Activated CD4-positive, alpha-beta memory T cell treated with anti-CD3 and anti-CD28 coated beads for 36 hours (primary cell): ENCODE results near the gene TMEM169. TPM values are rescaled to one million over a fixed set of nuclear protein-coding genes. Genes with fewer than 3 reads are reported as not detected.
"Not testable (repeated sequence)": the region's sequence is repeated elsewhere in the genome, so short reads cannot be mapped to it uniquely, and the experiment has no call there.

Experiments used
- CTCF ChIA-PET: fragments of 350-600 bp; sonication (Branson Sonifier 250); formaldehyde crosslinking; loops from one replicate; lab custom pipeline; 2021; ENCODE audit warnings: antibody characterized with exemption, inconsistent platforms; lab: Charles Lee
- POLR2A ChIA-PET: fragments of 350-600 bp; sonication (Branson Sonifier 250); formaldehyde crosslinking; loops from one replicate; lab custom pipeline; 2021; ENCODE audit warnings: antibody characterized with exemption; lab: Charles Lee
- DNase-seq: peaks from one replicate; pipeline ENCODE4 v3.0.0-alpha.2; 2020
- H3K27ac Mint-ChIP-seq: one replicate; pipeline ENCODE4 v1.8.0; 2021; ENCODE audit warnings: mixed read lengths
- H3K27me3 Mint-ChIP-seq: one replicate; pipeline ENCODE4 v1.8.0; 2021; ENCODE audit warnings: mixed read lengths
- H3K36me3 Mint-ChIP-seq: one replicate; pipeline ENCODE4 v1.8.0; 2021; ENCODE audit warnings: mixed read lengths
- H3K4me1 Mint-ChIP-seq: one replicate; pipeline ENCODE4 v1.8.0; 2021; ENCODE audit warnings: low read depth, mixed read lengths
- H3K4me3 Mint-ChIP-seq: one replicate; pipeline ENCODE4 v1.8.0; 2021; ENCODE audit warnings: mild to moderate bottlenecking, mixed read lengths
- H3K9me3 Mint-ChIP-seq: one replicate; pipeline ENCODE4 v1.8.0; 2021; ENCODE audit warnings: mixed read lengths
- intact Hi-C: fragments of 100-400 bp; cut with micrococcal nuclease; formaldehyde crosslinking; loops from one replicate; pipeline ENCODE4 v1.15.1; 2023
- total RNA-seq, 2 experiments: library from RNA; stranded (reverse); gene quantifications; one replicate each; pipeline ENCODE4 v1.2.3, GENCODE V29; 2021

TMEM169 gene
- total RNA-seq, 2 experiments from 2014 or later = 2.0 to 2.7 TPM

DNA sequence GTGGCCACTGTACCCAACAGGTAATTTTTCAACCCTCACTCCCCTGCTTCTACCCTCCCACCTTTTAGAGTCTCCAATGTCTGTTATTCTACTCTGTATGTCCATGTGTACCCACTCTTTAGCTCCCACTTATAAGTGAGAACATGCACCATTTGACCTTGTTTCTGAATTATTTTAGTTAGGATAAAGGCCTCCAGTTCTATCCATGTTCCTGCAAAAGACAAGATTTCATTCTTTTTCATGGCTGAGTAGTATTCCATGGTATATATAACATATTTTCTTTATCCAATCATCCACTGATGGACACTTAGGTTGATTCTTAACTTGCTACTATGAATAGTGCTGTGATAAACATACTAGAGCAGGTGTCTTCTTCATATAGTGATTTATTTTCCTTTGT, 9.2 kb upstream of the TMEM169 start:
- Mint-ChIP-seq H3K4me3 (no peak overlapping the region), H3K4me1 (peaks cover 34% of the 10 kb centered on the region), H3K27ac (no peak overlapping the region), H3K36me3 (peaks cover 6% of the 10 kb centered on the region), H3K9me3 (no peaks in the 10 kb centered on the region), H3K27me3 (no peaks in the 10 kb centered on the region)
- DNase-seq = no peak
- intact Hi-C loops = no loop called here
- POLR2A ChIA-PET = interaction anchor here (0.6 kb wide), 1 partner anchor 144 kb away, joined by 3 read pairs; no protein-coding TSS in a partner anchor
- CTCF ChIA-PET = no interaction called here

DNA sequence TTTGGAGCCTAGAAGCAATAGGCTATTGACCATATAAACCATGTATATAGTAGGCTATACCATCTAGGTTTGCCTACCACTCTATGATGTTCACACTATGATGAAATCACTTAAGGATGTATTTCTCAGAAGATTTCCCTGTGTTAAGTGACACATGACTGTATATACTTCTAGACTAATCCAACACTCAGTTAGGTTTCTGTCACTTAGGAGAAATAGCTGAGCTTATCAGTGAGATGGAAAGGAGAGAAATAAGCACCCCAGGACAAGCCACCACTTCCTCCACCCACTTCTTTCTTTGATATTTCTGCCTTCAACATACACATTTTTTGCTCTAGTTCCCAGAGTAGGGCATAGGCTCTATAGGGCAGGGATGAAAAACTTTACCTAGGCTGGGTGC, 7.9 kb upstream of the TMEM169 start:
- intact Hi-C loops = no loop called here
- Mint-ChIP-seq H3K36me3 (peaks cover 6% of the 10 kb centered on the region), H3K27me3 (no peaks in the 10 kb centered on the region), H3K27ac (peak overlapping the region; percentile 47), H3K4me1 (peaks cover 31% of the 10 kb centered on the region), H3K4me3 (no peak overlapping the region), H3K9me3 (no peaks in the 10 kb centered on the region)
- DNase-seq = no peak
- ChIA-PET CTCF (no interaction called here), POLR2A (interaction anchor here (1.0 kb wide), 1 partner anchor 36 kb away, joined by 3 read pairs; no protein-coding TSS in a partner anchor)

DNA sequence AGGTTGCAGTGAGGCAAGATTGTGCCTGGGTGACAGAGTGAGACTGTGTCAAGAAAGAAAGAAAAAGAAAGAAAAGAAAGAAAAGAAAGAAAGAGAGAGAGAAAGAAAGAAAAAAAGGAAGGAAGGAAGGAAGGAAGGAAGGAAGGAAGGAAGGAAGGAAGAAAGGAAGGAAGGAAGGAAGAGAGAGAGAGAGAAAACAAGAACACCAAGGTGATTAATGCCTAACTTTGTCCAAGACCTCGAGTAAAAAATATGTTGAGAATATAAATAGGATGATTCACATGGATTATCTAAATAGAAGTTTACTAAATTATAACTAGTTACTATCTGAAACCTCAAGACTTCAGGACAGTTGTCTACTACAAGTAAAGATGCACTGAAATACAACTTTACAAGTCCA, 7.3 kb upstream of the TMEM169 start:
- ChIA-PET CTCF (no interaction called here), POLR2A (interaction anchor here (1.0 kb wide), 1 partner anchor 35 kb away, joined by 3 read pairs; no protein-coding TSS in a partner anchor)
- H3K4me1 Mint-ChIP-seq = peaks cover 28% of the 10 kb centered on the region
- H3K4me3 Mint-ChIP-seq = no peak overlapping the region
- H3K36me3 Mint-ChIP-seq = peaks cover 6% of the 10 kb centered on the region
- intact Hi-C loops = no loop called here
- peak overlapping the region; percentile 47 for H3K27ac Mint-ChIP-seq
- no peaks in the 10 kb centered on the region for H3K9me3 Mint-ChIP-seq
- no peaks in the 10 kb centered on the region for H3K27me3 Mint-ChIP-seq
- no peak for DNase-seq

DNA sequence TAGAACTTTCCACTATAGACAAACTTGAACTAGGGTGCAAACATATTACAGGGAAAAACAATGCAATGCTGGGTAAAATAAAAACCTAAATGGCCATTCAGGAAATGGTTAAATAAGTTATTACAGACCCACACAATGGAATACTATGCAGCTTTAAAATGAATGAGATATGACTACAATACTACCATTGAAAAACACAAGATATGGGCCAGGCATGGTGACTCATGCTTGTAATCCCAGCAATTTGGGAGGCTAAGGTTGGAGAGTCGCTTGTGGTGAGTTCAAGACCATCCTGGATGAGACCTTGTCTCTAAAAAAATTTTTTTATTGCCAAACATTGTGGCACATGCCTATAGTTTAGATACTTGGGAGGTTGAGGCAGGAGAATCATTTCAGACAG, 6.9 kb upstream of the TMEM169 start:
- no peaks in the 10 kb centered on the region for H3K9me3 Mint-ChIP-seq
- H3K4me3 Mint-ChIP-seq = no peak overlapping the region
- ChIA-PET POLR2A (no interaction called here), CTCF (interaction anchor here (1.0 kb wide), 1 partner anchor 39 kb away, joined by 3 read pairs; no protein-coding TSS in a partner anchor)
- intact Hi-C loops = no loop called here
- peaks cover 28% of the 10 kb centered on the region for H3K4me1 Mint-ChIP-seq
- DNase-seq = no peak
- peaks cover 6% of the 10 kb centered on the region for H3K36me3 Mint-ChIP-seq
- H3K27ac Mint-ChIP-seq = no peak overlapping the region
- no peaks in the 10 kb centered on the region for H3K27me3 Mint-ChIP-seq

DNA sequence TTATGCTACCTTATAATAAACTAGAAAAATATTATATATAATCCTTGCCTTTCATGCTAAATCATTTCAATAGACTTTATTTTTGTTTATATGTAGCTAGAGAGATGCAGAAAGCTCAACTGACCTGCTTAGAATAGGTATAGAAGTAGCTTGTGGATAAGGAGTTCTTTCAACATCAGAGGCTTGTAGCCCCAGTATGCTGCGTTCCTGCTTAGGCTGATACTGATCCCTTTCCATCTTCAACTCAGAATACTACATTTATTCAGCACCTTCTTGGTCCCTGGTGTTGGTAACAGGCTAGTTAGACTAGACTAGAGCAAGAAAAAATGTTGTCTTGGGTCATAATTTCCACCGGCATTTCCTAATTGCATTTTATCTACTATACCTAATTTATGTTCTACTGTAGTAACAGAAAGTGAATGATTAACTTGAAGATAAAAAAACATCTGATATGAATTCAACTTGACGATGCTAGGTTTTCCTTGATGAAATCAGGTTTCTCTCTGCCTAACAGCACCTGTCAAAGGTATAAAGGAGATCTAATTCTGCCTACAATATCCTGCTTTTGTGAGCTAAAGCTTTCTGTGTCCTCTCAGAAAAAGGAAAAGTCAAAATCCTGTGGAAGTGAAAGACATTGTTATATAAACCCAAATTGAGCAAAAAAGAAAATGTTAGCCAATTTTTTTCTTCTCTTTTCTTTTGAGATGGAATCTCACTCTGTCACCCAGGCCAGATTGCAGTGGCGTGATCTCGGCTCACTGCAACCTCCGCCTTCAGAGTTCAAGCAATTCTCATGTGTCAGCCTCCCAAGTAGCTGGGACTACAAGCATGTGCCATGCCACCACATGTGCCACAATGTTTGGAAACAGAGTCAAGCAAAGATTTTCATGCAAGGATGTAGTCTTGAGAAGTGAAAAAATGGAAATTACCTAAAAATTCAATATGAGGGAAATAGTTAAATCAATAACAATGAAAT, 5.9 kb upstream of the TMEM169 start:
- Mint-ChIP-seq H3K27me3 (no peaks in the 10 kb centered on the region), H3K27ac (no peak overlapping the region), H3K4me1 (peaks cover 34% of the 10 kb centered on the region), H3K36me3 (peaks cover 6% of the 10 kb centered on the region), H3K4me3 (no peak overlapping the region), H3K9me3 (no peaks in the 10 kb centered on the region)
- intact Hi-C loops = no loop called here
- ChIA-PET POLR2A (no interaction called here), CTCF (interaction anchor here (1.0 kb wide), 1 partner anchor 38 kb away, joined by 3 read pairs; no protein-coding TSS in a partner anchor)
- DNase-seq = no peak

DNA sequence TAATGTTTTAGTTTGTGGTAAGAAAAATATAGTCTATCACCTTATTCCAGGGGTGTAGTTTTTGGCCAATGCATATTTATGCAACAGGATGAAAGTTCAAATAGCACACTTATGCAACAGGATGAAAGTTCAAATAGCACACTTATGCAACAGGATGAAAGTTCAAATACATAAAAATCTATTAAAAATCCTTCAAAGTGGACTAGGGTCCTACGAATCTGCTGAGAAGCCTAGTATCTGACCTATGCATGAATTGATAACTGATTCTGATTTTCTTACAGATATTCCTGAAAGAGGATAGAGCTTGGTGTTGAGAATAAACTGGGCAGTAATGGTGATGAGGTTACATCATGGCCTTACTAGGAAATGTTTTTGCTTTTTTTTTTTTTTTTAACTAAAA, 2.9 kb upstream of the TMEM169 start:
- no peak for DNase-seq
- Mint-ChIP-seq H3K4me1 (peaks cover 54% of the 10 kb centered on the region), H3K9me3 (no peaks in the 10 kb centered on the region), H3K27ac (no peak overlapping the region), H3K27me3 (no peaks in the 10 kb centered on the region), H3K36me3 (peaks cover 3% of the 10 kb centered on the region), H3K4me3 (no peak overlapping the region)
- POLR2A ChIA-PET = no interaction called here
- intact Hi-C loops = no loop called here
- CTCF ChIA-PET = no interaction called here

DNA sequence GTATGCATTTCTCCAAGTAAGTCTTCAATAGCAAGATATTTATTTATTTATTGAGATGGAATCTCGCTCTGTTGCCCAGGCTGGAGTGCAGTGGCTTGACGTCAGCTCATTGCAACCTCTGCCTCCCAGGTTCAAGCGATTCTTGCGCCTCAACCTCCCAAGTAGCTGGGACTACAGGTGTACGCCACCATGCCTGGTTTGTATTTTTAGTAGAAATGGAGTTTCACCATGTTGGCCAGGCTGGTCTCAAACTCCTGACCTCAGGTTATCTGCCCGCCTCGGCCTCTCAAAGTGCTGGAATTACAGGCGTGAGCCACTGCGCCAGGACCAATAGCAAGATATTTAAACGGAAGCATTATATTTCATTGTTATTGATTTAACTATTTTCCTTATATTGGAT, 1.7 kb upstream of the TMEM169 start:
- H3K36me3 Mint-ChIP-seq, H3K27ac Mint-ChIP-seq, POLR2A ChIA-PET, H3K9me3 Mint-ChIP-seq, DNase-seq, H3K27me3 Mint-ChIP-seq: not testable (repeated sequence)
- CTCF ChIA-PET = interaction anchor here (4.7 kb wide), 1 partner anchor 29 kb away, joined by 35 read pairs; the partner anchor contains the start of gene XRCC5
- H3K4me1 Mint-ChIP-seq = peaks cover 51% of the 10 kb centered on the region
- intact Hi-C loops = loop anchor here (2.0 kb wide), 1 partner anchor 21 kb away; no protein-coding TSS in a partner anchor
- H3K4me3 Mint-ChIP-seq = peak overlapping the region; percentile 10

DNA sequence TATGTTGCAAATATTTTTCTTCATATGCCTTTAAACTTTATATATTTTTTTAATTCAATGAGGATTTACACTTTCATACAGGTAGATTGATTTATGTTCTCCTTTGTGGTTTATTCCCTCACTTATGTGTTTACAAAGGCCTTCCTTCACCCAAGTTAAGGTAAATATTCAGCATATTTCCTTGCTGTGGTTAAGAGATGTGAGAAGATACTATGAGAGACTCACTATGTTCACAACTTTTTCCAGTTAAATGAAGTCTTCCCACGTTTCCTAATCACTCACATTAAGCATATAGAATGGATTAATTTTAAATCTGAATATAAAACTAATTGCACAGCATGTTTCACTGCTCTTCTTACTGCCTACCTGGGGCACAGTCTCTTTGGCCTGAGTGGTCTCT, 707 bp upstream of the TMEM169 start:
- H3K9me3 Mint-ChIP-seq = no peaks in the 10 kb centered on the region
- CTCF ChIA-PET = interaction anchor here (0.9 to 4.7 kb wide), 7 partner anchors 9 to 48 kb away, joined by 3 to 35 read pairs (median 6); partner anchors contain the start of gene XRCC5
- POLR2A ChIA-PET = interaction anchor here (1.1 to 1.2 kb wide), 2 partner anchors 28 to 103 kb away, joined by 4 to 7 read pairs; partner anchors contain the start of gene XRCC5
- peak overlapping the region; percentile 96 for H3K4me3 Mint-ChIP-seq
- intact Hi-C loops = loop anchor here (2.0 kb wide), 1 partner anchor 22 kb away; no protein-coding TSS in a partner anchor
- H3K4me1 Mint-ChIP-seq = peaks cover 47% of the 10 kb centered on the region
- DNase-seq = no peak
- H3K36me3 Mint-ChIP-seq = peaks cover 3% of the 10 kb centered on the region
- H3K27ac Mint-ChIP-seq = peak overlapping the region; percentile 81
- H3K27me3 Mint-ChIP-seq = no peaks in the 10 kb centered on the region

DNA sequence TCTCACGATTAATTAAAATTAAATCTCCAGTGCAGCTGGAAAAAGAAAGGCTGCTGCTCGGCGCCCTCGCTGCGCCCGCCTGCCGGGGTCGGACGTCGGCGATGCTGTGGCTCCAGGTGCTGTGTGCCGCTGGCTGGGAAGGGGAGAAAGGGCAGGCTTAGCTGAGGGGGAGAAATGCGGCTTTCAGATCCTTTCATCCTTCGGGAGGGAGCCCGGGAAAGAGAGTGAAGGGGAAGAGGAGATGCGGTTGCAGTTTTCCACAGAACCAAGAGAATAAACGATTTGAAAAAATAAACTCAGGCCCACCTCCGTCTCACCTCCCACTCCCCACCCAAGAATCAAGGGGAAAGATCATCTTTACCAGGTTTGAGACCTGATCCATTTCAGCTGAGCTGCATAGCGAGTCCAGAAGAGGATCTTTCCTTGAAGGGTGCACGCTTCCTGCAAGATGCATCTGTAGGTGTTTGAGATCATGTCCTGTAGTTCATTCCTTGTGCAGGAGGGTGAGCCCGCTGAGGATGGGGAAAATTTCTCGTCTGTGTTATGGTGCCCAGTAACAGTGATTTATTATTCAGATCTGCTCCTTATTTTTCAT, 495 bp downstream of the TMEM169 start:
- no peaks in the 10 kb centered on the region for H3K27me3 Mint-ChIP-seq
- H3K4me3 Mint-ChIP-seq = peak overlapping the region; percentile 96
- POLR2A ChIA-PET = interaction anchor here (1.1 to 1.2 kb wide), 2 partner anchors 27 to 101 kb away, joined by 4 to 7 read pairs; partner anchors contain the start of gene XRCC5
- intact Hi-C loops = loop anchor here (2.0 kb wide), 1 partner anchor 49 kb away; no protein-coding TSS in a partner anchor
- H3K36me3 Mint-ChIP-seq = peaks cover 3% of the 10 kb centered on the region
- DNase-seq = peak; percentile 25
- CTCF ChIA-PET = interaction anchor here (0.6 to 4.7 kb wide), 8 partner anchors 10 to 70 kb away, joined by 3 to 35 read pairs (median 6); partner anchors contain the start of gene XRCC5
- peaks cover 55% of the 10 kb centered on the region for H3K4me1 Mint-ChIP-seq
- no peaks in the 10 kb centered on the region for H3K9me3 Mint-ChIP-seq
- peak overlapping the region; percentile 77 for H3K27ac Mint-ChIP-seq

DNA sequence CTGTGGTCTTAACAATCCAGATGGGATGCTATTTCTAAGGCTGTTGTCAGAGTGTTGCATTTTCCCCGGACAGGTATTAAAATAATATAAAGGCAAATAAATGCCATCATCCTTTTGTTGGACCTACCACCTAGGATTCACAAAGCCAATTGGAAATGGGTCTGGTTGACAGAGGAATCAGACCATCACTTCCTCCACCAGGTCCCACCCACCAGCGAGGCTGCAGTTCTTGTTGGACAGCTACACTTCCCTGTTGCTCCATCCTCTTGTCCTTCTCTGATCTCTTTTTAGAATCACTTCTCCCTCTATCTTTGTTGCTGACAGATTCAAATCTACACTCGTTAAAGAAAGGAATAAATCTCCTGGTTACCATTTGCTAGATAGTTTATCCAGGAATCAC, 1.1 kb downstream of the TMEM169 start:
- Mint-ChIP-seq H3K27me3 (no peaks in the 10 kb centered on the region), H3K36me3 (peaks cover 3% of the 10 kb centered on the region), H3K9me3 (no peaks in the 10 kb centered on the region), H3K4me3 (peak overlapping the region; percentile 96), H3K27ac (peak overlapping the region; percentile 77), H3K4me1 (peaks cover 55% of the 10 kb centered on the region)
- POLR2A ChIA-PET = interaction anchor here (0.6 kb wide), 1 partner anchor 21 kb away, joined by 3 read pairs; no protein-coding TSS in a partner anchor
- CTCF ChIA-PET = interaction anchor here (0.8 to 4.7 kb wide), 8 partner anchors 9 to 49 kb away, joined by 3 to 35 read pairs (median 4); partner anchors contain the start of gene XRCC5
- intact Hi-C loops = loop anchor here (2.0 kb wide), 1 partner anchor 50 kb away; no protein-coding TSS in a partner anchor
- DNase-seq = peak; percentile 29

DNA sequence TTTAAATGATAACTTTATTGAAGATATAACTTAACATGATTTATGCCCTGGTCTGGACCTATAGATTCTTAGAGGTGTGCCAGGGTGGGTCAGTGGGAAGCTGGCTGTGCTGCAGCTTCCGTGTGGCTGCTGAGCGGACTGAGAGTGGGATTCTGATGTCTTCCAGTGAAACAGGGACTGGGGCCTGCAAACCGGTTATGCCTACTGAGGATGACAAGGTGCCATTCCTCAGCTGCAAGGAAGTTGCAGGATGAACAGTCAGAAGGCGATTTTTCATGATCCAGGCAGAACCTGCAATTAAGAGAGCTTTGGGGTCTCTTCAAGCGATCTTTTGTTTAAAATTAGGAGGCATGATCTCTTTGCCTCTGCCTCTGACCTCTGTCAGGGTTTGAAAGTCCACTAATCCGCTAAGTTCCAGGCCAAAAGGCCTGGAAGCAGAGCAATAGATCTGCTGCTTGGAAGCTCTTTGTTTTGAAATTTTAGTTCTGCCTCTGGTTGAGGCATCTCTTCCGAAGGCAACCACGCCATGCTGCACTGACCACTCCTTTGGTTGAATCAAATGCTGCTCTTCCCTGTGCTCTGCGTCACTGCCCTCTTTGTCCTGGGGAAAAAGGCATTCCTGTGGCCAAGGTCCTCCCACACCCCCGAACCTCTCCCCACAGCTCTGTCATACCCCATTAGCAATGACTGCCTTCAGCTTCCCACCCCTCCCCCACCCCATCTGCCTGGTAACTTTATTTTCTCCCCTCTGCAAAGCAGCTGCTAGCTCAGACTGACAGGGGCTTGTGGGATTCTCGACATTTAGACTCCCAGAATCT, 2.0 kb downstream of the TMEM169 start:
- Mint-ChIP-seq H3K27me3 (no peaks in the 10 kb centered on the region), H3K4me1 (peaks cover 54% of the 10 kb centered on the region), H3K9me3 (no peaks in the 10 kb centered on the region), H3K27ac (peak overlapping the region; percentile 92), H3K4me3 (no peak overlapping the region), H3K36me3 (peaks cover 3% of the 10 kb centered on the region)
- intact Hi-C loops = loop anchor here (1.0 to 2.0 kb wide), 2 partner anchors 26 to 51 kb away; partner anchors contain the start of gene XRCC5
- DNase-seq = no peak
- ChIA-PET POLR2A (interaction anchor here (0.5 to 2.3 kb wide), 5 partner anchors 22 to 68 kb away, joined by 3 to 9 read pairs (median 3); partner anchors contain the start of gene XRCC5), CTCF (interaction anchor here (0.9 to 4.7 kb wide), 8 partner anchors 18 to 415 kb away, joined by 3 to 35 read pairs (median 4); partner anchors contain the start of genes RPL37A and XRCC5)
